Measurements from ENCODE around the gene GID8. TPM values are rescaled to one million over a fixed set of nuclear protein-coding genes. Genes with fewer than 3 reads are reported as not detected.

GID8 gene
- total and polyA plus RNA-seq, 2 donors (not counting 1 experiment from before 2014, with no cell fraction given), result 12.4 to 47.4 TPM

DNA sequence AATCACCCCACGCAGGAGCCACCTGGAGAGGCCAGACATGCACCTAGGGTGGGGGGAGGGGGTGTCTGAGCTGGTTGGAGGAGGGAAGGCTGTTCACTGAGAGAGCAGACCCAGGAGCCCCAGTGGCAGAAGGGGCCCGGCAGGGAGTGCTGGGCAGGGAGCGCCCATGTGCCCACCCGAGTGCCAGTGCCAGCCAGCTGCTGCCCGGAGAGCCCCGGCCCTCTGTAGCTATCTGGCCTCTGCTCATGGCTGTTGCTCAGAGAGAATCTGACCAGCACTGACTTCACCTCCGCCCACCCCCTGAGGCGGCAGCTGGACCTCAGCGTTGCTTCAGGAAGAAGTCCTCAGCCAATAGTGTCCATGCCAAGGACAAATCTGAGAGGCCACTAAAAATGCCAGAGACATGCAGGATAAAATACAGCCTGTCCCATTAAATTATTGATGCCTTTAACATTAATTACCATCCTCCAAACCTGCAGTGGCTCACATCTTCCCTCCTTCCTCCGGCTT is 37.4 kb downstream of the GID8 start:
- H3K27ac Mint-ChIP-seq, result no peak overlapping the region
- Histone ChIP-seq H3K4me1 (ENCODE audit: control insufficient read depth in 2 of 2, insufficient read depth in 2 of 2, low read length in 2 of 2) (peaks cover 49 to 50% of the 10 kb centered on the region in 2 donors), H4K20me1 (ENCODE audit: control insufficient read depth, insufficient read depth, low read length, poor library complexity, severe bottlenecking) (peaks cover 7% of the 10 kb centered on the region), H3K27me3 (replicated peaks in 1 of 4; ENCODE audit: control extremely low read depth in 1 of 4, control insufficient read depth in 3 of 4, insufficient read depth in 4 of 4, low read length in 3 of 4) (peaks cover 0 to 93% (median 47%) of the 10 kb centered on the region in 4 experiments), H3K36me3 (replicated peaks in 1 of 2; ENCODE audit: control extremely low read depth in 1 of 2, control insufficient read depth in 1 of 2, extremely low read depth in 1 of 2, insufficient read depth in 2 of 2, low read length in 1 of 2) (no peaks in the 10 kb centered on the region), H3K79me2 (ENCODE audit: control insufficient read depth, insufficient read depth, low read length) (no peaks in the 10 kb centered on the region), H3K9ac (ENCODE audit: low read length) (no peak overlapping the region), H3K27ac (ENCODE audit: low read length in 2 of 2) (no peak overlapping the region), H2AFZ (ENCODE audit: insufficient read depth, low read depth, low read length, poor library complexity, severe bottlenecking) (no peak overlapping the region), H3K9me3 (ENCODE audit: control extremely low read depth in 1 of 3, control insufficient read depth in 2 of 3, insufficient read depth in 1 of 3, low read length in 2 of 3) (peaks cover 0 to 23% (median 0%) of the 10 kb centered on the region in 3 donors), H3K4me2 (replicated peaks; ENCODE audit: low read depth, low read length, poor library complexity, severe bottlenecking) (no peak overlapping the region), H3K4me3 (ENCODE audit: control extremely low read depth in 1 of 5, extremely low read depth in 1 of 5, insufficient read depth in 1 of 5, low read depth in 2 of 5, low read length in 4 of 5) (no peak overlapping the region)
- intact Hi-C loops (cut with micrococcal nuclease), result loop anchor here (5.0 kb wide), 1 partner anchor 853 kb away; the partner anchor contains the start of gene LSM14B
- no peak overlapping the region for H3K4me3 Mint-ChIP-seq
- ATAC-seq (ENCODE audit: low read depth) (no peak), DNase-seq (no peak)
- WGBS (ENCODE audit: insufficient coverage), result 86% methylated on average over 10 of the region's 10 CpGs
- TF ChIP-seq CTCF (IDR thresholded peaks at IDR 0.05) (no peak), EZH2 (IDR thresholded peaks at IDR 0.05; ENCODE audit: borderline replicate concordance, insufficient read depth, low read depth, low read length, poor library complexity, severe bottlenecking) (no peak)
- ChIA-PET CTCF (interaction anchor here (1.1 to 1.4 kb wide), 4 partner anchors 10 to 205 kb away, joined by 3 to 4 read pairs (median 3); no protein-coding TSS in a partner anchor), POLR2A (interaction anchor here (0.5 to 0.7 kb wide), 2 partner anchors 36 to 1063 kb away, joined by 3 to 5 read pairs; no protein-coding TSS in a partner anchor)
- H3K9me3 Mint-ChIP-seq (ENCODE audit: insufficient read depth), result no peaks in the 10 kb centered on the region
- H3K27me3 Mint-ChIP-seq, result peaks cover 51% of the 10 kb centered on the region
- H3K4me1 Mint-ChIP-seq, result peaks cover 54% of the 10 kb centered on the region
